Pancreas (tissue), 10 donors: ENCODE measurements around the gene KCTD12. TPM values are rescaled to one million over a fixed set of nuclear protein-coding genes. Genes with fewer than 3 reads are reported as not detected.

Experiments
- ATAC-seq, 4 donors: fragments of 200-7000 bp; cut with Tn5 transposase; one replicate each; pipeline versions ENCODE4 v1.8.0 to v1.9.1; 2020; ENCODE audit warnings: mild to moderate bottlenecking in 4 of 4, moderate library complexity in 4 of 4
- DNase-seq, 6 donors: peaks; one replicate each; pipeline ENCODE4 v3.0.0-alpha.2; 2020
- FAIRE-seq: peaks from 2 replicates; lab custom pipeline; 2012; peaks lifted over from hg19 to GRCh38; lab: Jason Lieb, UNC
- H3K27ac ChIP-seq, 4 donors: fragments of 200-600 bp; sonication (generic); 1 replicate in 3 of 4; 2 replicates in 1 of 4; pipeline versions ENCODE4 v1.5.0 to v1.8.0; 2020
- H3K27me3 ChIP-seq, 4 donors: fragments of 200-600 bp; one replicate each; pipeline ENCODE4 v1.8.0; 2021
- H3K36me3 ChIP-seq, 3 donors: fragments of 200-600 bp; sonication (generic) in 1 of 3; one replicate each; pipeline versions ENCODE4 v1.5.0 to v1.8.0; 2020 to 2021
- H3K4me1 ChIP-seq, 3 donors: fragments of 200-600 bp; one replicate each; pipeline ENCODE4 v1.8.0; 2021
- H3K4me3 ChIP-seq, 4 donors: fragments of 200-600 bp; sonication (generic) in 2 of 4; one replicate each; pipeline versions ENCODE4 v1.5.0 to v1.8.0; 2020 to 2021
- H3K9me3 ChIP-seq, 4 donors: fragments of 200-600 bp; one replicate each; pipeline ENCODE4 v1.8.0; 2021
- CTCF ChIP-seq, 4 donors: fragments of 200-600 bp; sonication (generic) in 3 of 4; IDR thresholded peaks; one replicate each; pipeline versions ENCODE4 v1.5.0 to v1.8.0; 2021; ENCODE audit warnings: antibody characterized with exemption in 4 of 4
- WGBS, 2 donors: extraction: QIAGEN DNeasy Blood & Tissue Kit; methylation state at CpG; one replicate each; pipeline ENCODE4 v1.1.7; 2013; 5-methylcytosine and 5-hydroxymethylcytosine counted together
- intact Hi-C, 3 donors: fragments of 100-400 bp; cut with DNase I; formaldehyde crosslinking; loops; one replicate each; pipeline versions ENCODE4 v1.11.1 to v1.14.2; 2022
- polyA plus RNA-seq, 2 donors: library from polyadenylated mRNA; stranded (reverse); fragments of 200-250 nt; gene quantifications; one replicate each; pipeline ENCODE4 v1.2.3, GENCODE V29; 2013
- total RNA-seq, 6 donors: library from RNA; stranded (reverse); fragmentation: NEBNext Ultra II Directional in 4 of 6; extraction: Animal tissue kit (Norgen Biotek cat#: 25700) in 4 of 6; gene quantifications; one replicate each; pipeline versions ENCODE4 v1.2.1 to v1.2.4, GENCODE V29; 2021 to 2023
- donor health status: healthy with polysubstance abuse.
- donor health status: DM: no; HTN: no; CAD: no; lungs with moderate emphysema.
- donor health status: DM: no; HTN: no; CAD: no.
- donor health status: control.
- donor health status: control.
- donor health status: Bipolar disorder and iron deficiency.
- donor health status: DM: yes; HTN: yes; CAD: no.
- donor health status: DM: no; HTN: no; CAD: no.
- donor health status: DM: no; HTN: no; CAD: no.
- donor health status: DM: yes; HTN: yes; CAD: no.

Gene KCTD12
- total and polyA plus RNA-seq, 8 donors, result 6.3 to 46.1 (median 14.8) TPM

GRCh38 chr13:76853921-76854608 lies 32.1 kb downstream of the KCTD12 start:
- no peaks in the 10 kb centered on the region for H3K9me3 ChIP-seq
- FAIRE-seq, result no peak
- 79 to 84% methylated on average over 4 of the region's 4 CpGs for WGBS, 2 donors
- H3K27me3 ChIP-seq, result no peaks in the 10 kb centered on the region
- intact Hi-C loops, result no loop called here
- TF ChIP-seq CTCF (IDR thresholded peaks at IDR 0.05), result no peak
- H3K36me3 ChIP-seq, result no peaks in the 10 kb centered on the region
- no peak overlapping the region for H3K4me3 ChIP-seq
- H3K4me1 ChIP-seq, result no peaks in the 10 kb centered on the region
- ATAC-seq, result no peak
- DNase-seq, result no peak
- no peak overlapping the region for H3K27ac ChIP-seq

GRCh38 chr13:76853481-76853880 lies 32.7 kb downstream of the KCTD12 start:
- FAIRE-seq (no peak), ATAC-seq (no peak), DNase-seq (no peak)
- no peak for TF ChIP-seq CTCF (IDR thresholded peaks at IDR 0.05)
- Histone ChIP-seq H3K4me3 (no peak overlapping the region), H3K27ac (no peak overlapping the region), H3K36me3 (no peaks in the 10 kb centered on the region), H3K27me3 (no peaks in the 10 kb centered on the region), H3K4me1 (no peaks in the 10 kb centered on the region), H3K9me3 (no peaks in the 10 kb centered on the region)
- intact Hi-C loops, result no loop called here
- WGBS, 2 donors, result 90% methylated on average over 1 of the region's 1 CpG

GRCh38 chr13:76852986-76853385 lies 33.2 kb downstream of the KCTD12 start:
- H3K4me3 ChIP-seq, result no peak overlapping the region
- 54 to 64% methylated on average over 2 of the region's 2 CpGs for WGBS, 2 donors
- H3K4me1 ChIP-seq, result no peaks in the 10 kb centered on the region
- no peaks in the 10 kb centered on the region for H3K27me3 ChIP-seq
- no peak for ATAC-seq
- no peak for TF ChIP-seq CTCF (IDR thresholded peaks at IDR 0.05)
- no peaks in the 10 kb centered on the region for H3K36me3 ChIP-seq
- H3K9me3 ChIP-seq, result no peaks in the 10 kb centered on the region
- intact Hi-C loops, result no loop called here
- no peak for DNase-seq
- FAIRE-seq, result no peak
- no peak overlapping the region for H3K27ac ChIP-seq

- FAIRE-seq (no peak), ATAC-seq (no peak), DNase-seq (no peak)
- Histone ChIP-seq H3K36me3 (no peaks in the 10 kb centered on the region), H3K4me3 (no peak overlapping the region), H3K9me3 (no peaks in the 10 kb centered on the region), H3K4me1 (no peaks in the 10 kb centered on the region), H3K27me3 (no peaks in the 10 kb centered on the region), H3K27ac (no peak overlapping the region)
- WGBS, 2 donors, result 84 to 89% methylated on average over 4 of the region's 4 CpGs
- intact Hi-C loops, result no loop called here
- TF ChIP-seq CTCF (IDR thresholded peaks at IDR 0.05), result no peak
Observed at GRCh38 chr13:76851961-76852360, 34.2 kb downstream of the KCTD12 start.

GRCh38 chr13:76849493-76849892 lies 36.7 kb downstream of the KCTD12 start:
- DNase-seq (no peak), FAIRE-seq (no peak), ATAC-seq (no peak)
- Histone ChIP-seq H3K27ac (no peak overlapping the region), H3K4me1 (no peaks in the 10 kb centered on the region), H3K9me3 (no peaks in the 10 kb centered on the region), H3K27me3 (no peaks in the 10 kb centered on the region), H3K36me3 (no peaks in the 10 kb centered on the region), H3K4me3 (no peak overlapping the region)
- intact Hi-C loops, result no loop called here
- WGBS, 2 donors, result 75 to 92% methylated on average over 6 of the region's 6 CpGs
- TF ChIP-seq CTCF (IDR thresholded peaks at IDR 0.05), result no peak
